Ishikawa (cell line): ENCODE results near the gene CCDC91.

ENCODE experiments used
- CEBPB ChIP-seq: IDR thresholded peaks from 2 replicates; pipeline ENCODE4 v1.6.1; 2012
- CREB1 ChIP-seq: IDR thresholded peaks from 2 replicates; pipeline ENCODE4 v1.6.1; 2012; ENCODE audit warnings: low read depth
- EGR1 ChIP-seq: IDR thresholded peaks from 2 replicates; pipeline ENCODE4 v1.6.1; 2012
- EP300 ChIP-seq: IDR thresholded peaks from 2 replicates; pipeline ENCODE4 v1.6.1; 2012; ENCODE audit warnings: borderline replicate concordance
- FOXM1 ChIP-seq: IDR thresholded peaks from 2 replicates; pipeline ENCODE4 v1.6.1; 2012; ENCODE audit warnings: low read depth, borderline replicate concordance
- NFIC ChIP-seq: IDR thresholded peaks from 2 replicates; pipeline ENCODE4 v1.6.1; 2012
- RAD21 ChIP-seq: IDR thresholded peaks from 2 replicates; pipeline ENCODE4 v1.6.1; 2012; ENCODE audit warnings: low read depth
- REST ChIP-seq: IDR thresholded peaks from 2 replicates; pipeline ENCODE4 v1.6.1; 2012; ENCODE audit warnings: low read depth, mild to moderate bottlenecking
- TAF1 ChIP-seq: IDR thresholded peaks from 2 replicates; pipeline ENCODE4 v1.6.1; 2012; ENCODE audit warnings: low read depth, mild to moderate bottlenecking
- TCF12 ChIP-seq: IDR thresholded peaks from 2 replicates; pipeline ENCODE4 v1.6.1; 2012; ENCODE audit warnings: low read depth
- TEAD4 ChIP-seq: IDR thresholded peaks from 2 replicates; pipeline ENCODE4 v1.6.1; 2012
- YY1 ChIP-seq: IDR thresholded peaks from 2 replicates; pipeline ENCODE4 v1.6.1; 2012; ENCODE audit warnings: low read depth
- ZBTB7A ChIP-seq: IDR thresholded peaks from 2 replicates; pipeline ENCODE4 v1.6.1; 2012; ENCODE audit warnings: low read depth
- TF ChIP-seq, protein P1 (sequence below): IDR thresholded peaks from 2 replicates; pipeline ENCODE4 v1.6.1; 2012
- TF ChIP-seq, protein P2 (sequence below): IDR thresholded peaks from 2 replicates; pipeline ENCODE4 v1.6.1; 2012

CCDC91 gene

GRCh38 chr12:28513983-28514382, 323.7 kb downstream of the CCDC91 start:
- TF ChIP-seq EP300 (no peak), CEBPB (no peak)
- TF ChIP-seq, protein P1, sequence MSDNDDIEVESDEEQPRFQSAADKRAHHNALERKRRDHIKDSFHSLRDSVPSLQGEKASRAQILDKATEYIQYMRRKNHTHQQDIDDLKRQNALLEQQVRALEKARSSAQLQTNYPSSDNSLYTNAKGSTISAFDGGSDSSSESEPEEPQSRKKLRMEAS, result no peak

GRCh38 chr12:28517101-28517500, 326.8 kb downstream of the CCDC91 start:
- TF ChIP-seq CREB1 (no peak), YY1 (no peak), ZBTB7A (no peak), CEBPB (no peak), TCF12 (no peak), EGR1 (no peak), TEAD4 (no peak)

DNA sequence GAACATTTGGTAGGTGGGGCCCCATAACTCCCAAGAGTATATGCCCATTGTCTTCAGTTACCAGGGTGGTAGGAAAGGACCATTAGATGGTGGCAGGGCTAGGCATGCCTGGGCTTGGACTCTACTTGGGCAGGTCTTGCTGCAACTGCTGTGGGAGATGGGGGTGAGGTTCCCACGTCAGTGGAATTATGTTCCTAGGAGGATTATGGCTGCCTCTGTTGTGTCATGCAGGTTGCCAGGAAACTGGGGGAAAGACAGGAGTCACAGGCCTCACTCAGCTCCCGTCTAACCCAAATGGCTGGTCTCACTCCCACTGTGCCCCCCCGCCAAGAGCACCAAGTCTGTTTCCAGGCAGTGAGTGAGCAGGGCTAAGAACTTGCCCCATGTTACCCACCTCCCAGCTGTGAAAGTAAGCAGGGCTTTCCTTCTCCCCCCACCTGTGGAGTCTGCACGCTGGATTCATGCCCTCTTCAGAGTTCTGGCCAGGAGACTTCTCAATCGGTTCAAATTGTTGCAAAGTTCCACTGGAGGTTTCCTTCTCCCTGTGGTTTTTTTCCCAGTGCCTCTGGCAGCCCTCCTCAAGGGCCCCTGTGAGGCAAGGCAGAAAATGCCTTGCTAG, 337.5 kb downstream of the CCDC91 start:
- TF ChIP-seq EP300 (no peak), FOXM1 (no peak), EGR1 (no peak), TEAD4 (no peak), TAF1 (no peak), RAD21 (no peak), CEBPB (no peak), REST (no peak), NFIC (no peak), YY1 (no peak), CREB1 (no peak), TCF12 (no peak), ZBTB7A (no peak)
- TF ChIP-seq, protein P2, sequence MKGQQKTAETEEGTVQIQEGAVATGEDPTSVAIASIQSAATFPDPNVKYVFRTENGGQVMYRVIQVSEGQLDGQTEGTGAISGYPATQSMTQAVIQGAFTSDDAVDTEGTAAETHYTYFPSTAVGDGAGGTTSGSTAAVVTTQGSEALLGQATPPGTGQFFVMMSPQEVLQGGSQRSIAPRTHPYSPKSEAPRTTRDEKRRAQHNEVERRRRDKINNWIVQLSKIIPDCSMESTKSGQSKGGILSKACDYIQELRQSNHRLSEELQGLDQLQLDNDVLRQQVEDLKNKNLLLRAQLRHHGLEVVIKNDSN, result no peak
- TF ChIP-seq, protein P1, result no peak

GRCh38 chr12:28535216-28535615, 345.0 kb downstream of the CCDC91 start:
- TF ChIP-seq EP300 (no peak), FOXM1 (no peak), YY1 (no peak), REST (no peak), CREB1 (no peak), TEAD4 (no peak), ZBTB7A (no peak), TCF12 (no peak), NFIC (no peak), TAF1 (no peak), CEBPB (no peak), EGR1 (no peak), RAD21 (no peak)
- TF ChIP-seq, protein P1, result no peak
- TF ChIP-seq, protein P2, result no peak

- TF ChIP-seq TEAD4, result no peak
- TF ChIP-seq CREB1, result no peak
- no peak for TF ChIP-seq EGR1
- TF ChIP-seq TCF12, result no peak
- TF ChIP-seq YY1, result no peak
- TF ChIP-seq CEBPB, result no peak
- TF ChIP-seq, protein P2, result no peak
- TF ChIP-seq TAF1, result no peak
- TF ChIP-seq NFIC, result no peak
- no peak for TF ChIP-seq EP300
- TF ChIP-seq ZBTB7A, result no peak
- TF ChIP-seq RAD21, result no peak
- TF ChIP-seq, protein P1, result no peak
These were observed 345.8 kb downstream of the CCDC91 start for GRCh38 chr12:28536088-28536487.
